ENCODE measurements around the gene SYNCRIP. TPM values are rescaled to one million over a fixed set of nuclear protein-coding genes. Genes with fewer than 3 reads are reported as not detected.

The SYNCRIP gene
- total RNA-seq: 49.6 and 57.7 TPM in 2 replicates

GRCh38 chr6:85642774-85643536, at the start of gene SYNCRIP:
TSS of gene SYNCRIP (minus strand) at chr6:85642886. CDS start at chr6:85641439, 1,447 bp downstream.

GRCh38 chr6:85593438-85594196, 49.1 kb downstream of the SYNCRIP start, which contains the start of gene SNX14:
TSS of gene SNX14 (minus strand) at chr6:85593858. CDS start at chr6:85593718, 140 bp downstream.

Other genes starting within 250 kb of the SYNCRIP start
- 55.4 and 60.1 TPM in 2 replicates for gene NT5E, start 192.8 kb downstream of the SYNCRIP start, total RNA-seq
- 60.9 and 63.4 TPM in 2 replicates for gene SNX14, start 49.0 kb downstream of the SYNCRIP start, total RNA-seq

All from cardiac atrium fibroblast (primary cell).